Measurements from ENCODE around the gene PRDM1.

Gene PRDM1

GRCh38 chr6:106106276-106107042, 20.3 kb downstream of the PRDM1 start:
- Histone ChIP-seq H3K27me3 (replicated peaks) (no peaks in the 10 kb centered on the region), H3K36me3 (replicated peaks) (no peaks in the 10 kb centered on the region), H3K27ac (no peak overlapping the region), H3K4me3 (ENCODE audit: low read depth, low read length) (no peak overlapping the region)
- DNase-seq = no peak
- no peak for TF ChIP-seq CTCF (IDR thresholded peaks at IDR 0.05; ENCODE audit: low read depth, low read length, missing control alignments)
- in situ Hi-C loops (cut with HindIII; ENCODE audit: low pct_ligation_motif_present, low sequenced_read_pairs) = no loop called here

GRCh38 chr6:106107043-106107613, 21.0 kb downstream of the PRDM1 start:
- H3K4me3 ChIP-seq (ENCODE audit: low read depth, low read length) = no peak overlapping the region
- no peaks in the 10 kb centered on the region for H3K36me3 ChIP-seq (replicated peaks)
- no peaks in the 10 kb centered on the region for H3K27me3 ChIP-seq (replicated peaks)
- H3K27ac ChIP-seq = no peak overlapping the region
- no peak for DNase-seq
- TF ChIP-seq CTCF (IDR thresholded peaks at IDR 0.05; ENCODE audit: low read depth, low read length, missing control alignments) = no peak
- in situ Hi-C loops (cut with HindIII; ENCODE audit: low pct_ligation_motif_present, low sequenced_read_pairs) = no loop called here

- Histone ChIP-seq H3K36me3 (replicated peaks) (no peaks in the 10 kb centered on the region), H3K27ac (no peak overlapping the region), H3K27me3 (replicated peaks) (no peaks in the 10 kb centered on the region), H3K4me3 (ENCODE audit: low read depth, low read length) (no peak overlapping the region)
- in situ Hi-C loops (cut with HindIII; ENCODE audit: low pct_ligation_motif_present, low sequenced_read_pairs) = no loop called here
- no peak for TF ChIP-seq CTCF (IDR thresholded peaks at IDR 0.05; ENCODE audit: low read depth, low read length, missing control alignments)
- DNase-seq = no peak
Measured at GRCh38 chr6:106108129-106108528, 22.0 kb downstream of the PRDM1 start.

GRCh38 chr6:106109029-106109428, 22.9 kb downstream of the PRDM1 start:
- no peak overlapping the region for H3K4me3 ChIP-seq (ENCODE audit: low read depth, low read length)
- H3K27ac ChIP-seq = no peak overlapping the region
- no peaks in the 10 kb centered on the region for H3K27me3 ChIP-seq (replicated peaks)
- no peak for DNase-seq
- no peaks in the 10 kb centered on the region for H3K36me3 ChIP-seq (replicated peaks)
- no peak for TF ChIP-seq CTCF (IDR thresholded peaks at IDR 0.05; ENCODE audit: low read depth, low read length, missing control alignments)
- in situ Hi-C loops (cut with HindIII; ENCODE audit: low pct_ligation_motif_present, low sequenced_read_pairs) = no loop called here

- Histone ChIP-seq H3K27ac (no peak overlapping the region), H3K27me3 (replicated peaks) (no peaks in the 10 kb centered on the region), H3K36me3 (replicated peaks) (no peaks in the 10 kb centered on the region), H3K4me3 (ENCODE audit: low read depth, low read length) (no peak overlapping the region)
- no peak for TF ChIP-seq CTCF (IDR thresholded peaks at IDR 0.05; ENCODE audit: low read depth, low read length, missing control alignments)
- in situ Hi-C loops (cut with HindIII; ENCODE audit: low pct_ligation_motif_present, low sequenced_read_pairs) = no loop called here
- DNase-seq = no peak
Measured at GRCh38 chr6:106110164-106110826, 24.2 kb downstream of the PRDM1 start.
